Stimulated activated CD4-positive, alpha-beta T cell treated with anti-CD3 and anti-CD28 coated beads, TNF-alpha, amount 100 ng/mL, for 48 hours (primary cell): ENCODE data around the gene LMBR1L.
"Not testable (repeated sequence)": the region's sequence is repeated elsewhere in the genome, so short reads cannot be mapped to it uniquely, and the experiment has no call there.

Source experiments
- DNase-seq, 3 donors: peaks; one replicate each; pipeline ENCODE4 v3.0.0-alpha.2; 2020; ENCODE audit warnings: low read depth in 3 of 3

The LMBR1L gene

GRCh38 chr12:49088150-49088931 lies 22.3 kb downstream of the LMBR1L start:
- DNase-seq: peak; percentile 45 to 75 (median 52)

DNA sequence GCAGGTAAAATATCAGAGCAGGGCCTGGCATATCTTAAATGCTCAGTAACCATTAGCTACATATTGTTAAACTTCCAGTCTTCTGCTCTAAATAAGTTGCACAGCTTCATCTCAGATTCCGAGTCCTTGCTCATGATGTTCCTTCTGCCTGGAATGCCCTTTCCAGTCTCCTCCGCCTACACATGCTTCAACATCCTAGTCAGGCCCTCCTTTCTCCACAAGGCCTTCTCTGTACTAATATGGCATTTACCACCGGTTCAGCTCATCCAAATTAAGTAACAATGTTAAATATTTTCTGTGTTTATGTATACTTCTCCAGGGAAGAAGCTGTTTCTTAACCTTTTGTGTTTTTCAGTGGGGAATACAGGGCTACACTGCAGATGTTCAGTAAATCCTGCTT lies 24.5 kb downstream of the LMBR1L start:
- DNase-seq: no peak

GRCh38 chr12:49084438-49084837 lies 26.2 kb downstream of the LMBR1L start:
- no peak for DNase-seq

DNA sequence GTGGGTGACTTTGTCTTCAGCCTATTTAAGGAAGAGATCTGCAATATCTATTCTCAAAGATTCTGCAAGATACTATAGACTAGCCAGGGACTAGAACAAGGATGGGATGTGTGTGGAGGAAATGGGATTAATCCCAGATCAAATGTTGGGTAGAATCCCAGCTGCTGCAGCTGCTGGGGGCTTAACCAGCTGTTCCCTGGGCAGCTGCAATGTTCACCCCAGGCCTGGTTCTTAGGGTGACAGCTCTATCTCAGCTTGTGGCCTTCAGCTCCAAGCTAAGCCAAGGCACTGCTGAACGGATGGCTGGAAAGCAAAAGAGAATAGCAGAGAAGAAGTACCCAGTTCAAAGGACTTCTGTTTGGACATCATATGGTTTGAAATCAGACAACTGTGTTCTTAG lies 30.9 kb downstream of the LMBR1L start:
- DNase-seq: no peak

GRCh38 chr12:49070971-49071370 lies 39.7 kb downstream of the LMBR1L start:
- no peak for DNase-seq

DNA sequence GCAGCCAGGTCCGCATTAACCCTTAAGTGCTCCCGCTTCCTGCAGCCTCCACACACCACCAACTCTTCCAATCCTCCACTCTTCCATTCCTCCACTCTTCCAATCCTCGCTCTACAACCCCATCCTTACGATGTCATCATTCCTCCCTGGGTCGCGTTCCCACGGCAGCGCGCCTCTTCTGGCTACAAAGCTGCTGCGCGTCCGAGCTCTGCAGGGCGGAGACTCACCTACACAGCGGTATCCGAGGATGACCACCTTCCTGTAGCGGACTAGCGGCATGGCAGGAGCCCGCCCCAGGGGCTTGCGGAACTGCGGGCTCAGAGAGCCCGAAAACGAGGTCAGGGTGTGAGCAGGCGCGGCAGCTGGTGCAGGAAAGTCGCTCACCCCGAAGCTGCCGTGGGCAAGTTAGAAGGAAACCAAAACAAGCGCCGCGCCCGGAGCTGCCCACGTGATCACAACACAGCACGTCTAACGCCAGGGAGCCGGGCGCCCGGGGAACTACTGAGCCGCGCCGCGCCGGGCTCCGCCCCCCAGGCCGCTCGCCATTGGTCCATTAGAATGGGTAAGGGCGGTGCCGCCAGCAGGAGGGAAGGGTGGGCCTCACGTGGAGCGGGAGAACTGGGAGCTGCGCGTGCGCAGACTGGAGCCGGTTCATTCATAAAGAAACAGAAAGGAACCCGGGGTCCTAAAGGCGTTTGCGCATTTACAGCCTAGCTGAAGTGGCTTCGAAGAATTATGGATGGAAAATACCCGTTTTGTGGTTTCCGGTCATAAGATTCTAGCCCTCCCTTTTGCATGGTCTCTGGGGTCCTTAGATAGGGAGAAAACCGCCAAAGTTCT lies 40.9 kb downstream of the LMBR1L start, which contains the start of gene RHEBL1:
TSS of gene RHEBL1 (minus strand) at position 473 of the 840 bp plus-strand sequence. CDS start at position 279, 194 bp downstream.
- peak; percentile 98 to 99 (median 99) for DNase-seq

DNA sequence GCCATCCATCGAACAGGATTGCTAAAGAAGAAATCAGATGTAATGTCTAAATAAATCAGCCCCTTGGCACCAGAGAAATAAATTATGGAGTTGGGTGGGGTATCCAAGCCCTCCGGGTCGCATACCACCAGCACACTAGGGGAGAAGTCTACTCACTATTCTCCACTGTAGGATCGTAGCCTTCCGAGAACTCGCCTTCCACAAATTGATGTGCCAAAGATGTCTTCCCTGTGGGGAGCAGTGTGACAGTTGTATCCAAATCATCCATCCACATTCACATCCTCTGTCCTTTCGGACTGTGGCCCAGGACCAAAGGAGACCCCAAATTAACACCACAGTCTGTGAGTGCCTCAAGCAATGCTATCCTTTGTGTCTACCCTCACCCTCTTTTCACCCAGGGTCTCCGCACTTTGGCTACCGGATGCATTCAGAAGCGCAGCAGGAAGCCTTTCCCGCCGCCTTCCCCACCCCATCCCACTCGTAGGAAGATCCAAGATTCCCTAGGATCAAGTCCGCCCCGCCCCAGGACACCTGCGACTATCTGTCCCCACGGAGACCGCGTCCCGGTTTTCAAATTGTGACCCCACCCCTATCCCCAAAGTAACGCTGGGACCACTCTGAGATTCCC lies 41.7 kb downstream of the LMBR1L start:
- DNase-seq: no peak

- no peak for DNase-seq
Measured at GRCh38 chr12:49066120-49066519, 44.5 kb downstream of the LMBR1L start.

GRCh38 chr12:49064767-49065152 lies 45.9 kb downstream of the LMBR1L start:
- no peak for DNase-seq

DNA sequence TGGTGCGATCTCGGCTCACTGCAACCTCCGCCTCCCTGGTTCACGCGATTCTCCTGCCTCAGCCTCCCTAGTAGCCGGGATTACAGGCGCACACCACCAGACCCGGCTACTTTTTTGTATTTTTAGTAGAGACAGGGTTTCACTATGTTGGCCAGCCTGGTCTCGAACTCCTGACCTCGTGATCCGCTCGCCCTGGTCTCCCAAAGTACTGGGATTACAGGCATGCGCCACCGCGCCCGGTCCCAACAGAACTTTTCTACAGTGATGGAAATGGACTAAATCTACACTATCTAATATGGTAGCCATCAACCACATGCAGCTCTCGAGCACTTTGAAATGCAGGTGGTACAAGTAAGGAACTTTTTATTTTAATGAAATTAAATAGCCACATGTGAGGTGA lies 48.7 kb downstream of the LMBR1L start:
- not testable (repeated sequence) for DNase-seq

- DNase-seq: no peak
Measured at GRCh38 chr12:49061157-49061650, 49.4 kb downstream of the LMBR1L start.

GRCh38 chr12:49060237-49061156 lies 50.1 kb downstream of the LMBR1L start, which contains the start of gene KMT2D:
TSS of gene KMT2D (minus strand) at chr12:49060794. CDS start at chr12:49055324, 5,470 bp downstream.
- DNase-seq: peak; percentile 81 to 85 (median 85)

DNA sequence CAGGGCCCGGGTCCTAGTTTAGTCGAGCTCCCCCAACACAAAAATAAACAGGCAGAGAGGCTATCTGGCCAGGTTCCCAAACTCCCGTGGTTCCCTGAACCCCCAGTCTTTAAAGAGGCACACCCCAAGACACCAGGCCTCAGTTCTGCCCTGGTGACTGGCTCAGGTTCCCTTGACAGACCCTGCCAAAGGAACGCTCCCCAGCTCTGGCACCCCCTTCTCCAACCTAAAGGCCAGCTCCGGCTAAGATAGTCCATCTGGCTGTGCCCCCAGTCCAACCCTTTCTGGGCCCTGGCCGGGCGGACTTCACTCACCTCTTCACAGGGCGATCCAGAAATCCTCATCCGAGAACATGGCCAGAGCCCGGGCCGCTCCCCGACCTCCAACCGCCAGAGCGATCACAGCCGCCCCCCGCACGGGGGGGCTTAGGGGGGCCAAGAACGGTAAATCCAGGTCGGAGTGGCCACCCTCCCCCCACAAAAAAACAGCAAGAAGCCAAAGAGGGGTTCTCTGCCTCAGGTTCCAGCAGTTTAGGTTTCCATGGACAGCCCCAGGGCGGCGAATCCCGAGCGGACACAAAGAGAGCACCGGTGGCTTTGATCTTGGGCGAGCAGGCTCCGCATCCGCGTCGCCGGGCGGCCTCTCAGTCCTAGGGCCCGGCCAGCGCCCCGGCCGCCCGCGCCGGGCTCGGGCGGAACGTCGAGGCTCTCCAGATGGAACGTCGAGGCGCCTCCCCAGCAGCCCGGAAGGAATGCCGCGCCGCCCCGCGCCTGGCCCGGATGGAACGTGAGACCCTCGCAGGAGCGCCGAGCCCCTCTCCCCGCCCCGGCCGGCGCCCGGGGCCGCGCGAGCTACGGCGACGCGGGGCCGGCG lies 51.1 kb downstream of the LMBR1L start:
- DNase-seq: no peak

DNA sequence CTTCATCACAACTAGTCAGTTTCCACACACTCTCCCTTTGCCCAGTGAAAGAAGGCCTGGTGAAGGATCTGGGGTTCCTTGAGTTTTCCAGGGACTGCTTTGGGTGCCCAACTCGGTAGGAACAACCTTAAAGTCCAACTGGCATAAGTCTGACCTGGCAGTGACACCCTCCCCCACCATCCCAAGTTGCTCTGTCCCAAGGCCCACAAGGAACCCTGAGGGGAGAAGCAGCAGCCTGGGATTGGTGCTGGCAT lies 51.7 kb downstream of the LMBR1L start:
- DNase-seq: no peak

DNA sequence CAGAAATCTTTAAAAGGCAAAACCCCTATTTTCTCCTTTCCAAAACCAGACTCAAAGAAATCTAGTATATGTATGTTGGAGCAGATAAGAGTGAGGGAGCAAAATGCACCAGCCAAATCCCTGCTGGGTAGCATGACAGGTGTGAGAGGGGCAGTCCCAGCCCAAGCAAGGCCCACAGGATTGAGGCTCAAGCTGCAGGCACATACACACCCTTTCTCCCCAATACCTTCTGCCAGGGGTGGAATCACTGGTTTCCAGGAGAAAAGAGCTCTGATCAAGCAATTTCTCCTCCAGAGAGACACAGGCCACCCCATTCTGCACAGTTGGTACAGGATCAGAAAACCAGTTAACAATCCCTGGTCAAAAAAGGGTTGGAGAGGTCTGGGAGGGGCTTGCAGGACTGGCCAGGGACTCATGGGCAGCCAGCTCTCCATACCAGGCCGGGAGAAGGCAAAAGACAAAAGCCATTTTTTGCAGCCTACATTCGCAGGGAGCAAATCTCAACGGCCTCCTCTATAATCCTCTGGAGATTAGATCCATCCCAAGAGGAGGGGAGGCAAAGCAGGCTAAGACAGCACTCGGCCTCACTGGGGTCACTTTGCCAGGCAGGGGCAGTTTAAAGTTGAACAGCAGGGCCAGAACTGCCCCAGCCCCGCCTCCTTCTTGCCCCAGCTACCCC lies 52.1 kb downstream of the LMBR1L start:
- no peak for DNase-seq

DNA sequence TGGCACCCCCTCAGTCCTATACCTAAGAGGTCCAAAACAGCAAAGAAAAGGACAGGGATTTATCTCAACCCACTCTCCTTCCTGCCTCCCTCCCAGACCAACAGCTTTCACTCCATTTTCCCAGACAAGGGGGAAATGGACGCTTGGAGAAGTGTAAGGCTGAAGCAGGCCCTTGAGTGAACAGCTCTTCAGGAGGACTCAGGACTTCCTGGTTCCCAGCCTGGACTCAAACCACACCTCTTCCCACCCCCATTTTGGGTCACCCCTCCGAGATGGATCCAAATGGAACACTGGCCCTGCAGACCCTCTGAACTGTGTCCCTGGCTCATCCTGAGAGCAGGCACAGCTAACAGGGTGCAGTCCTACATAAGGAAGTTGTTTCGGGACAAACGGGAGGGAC lies 52.8 kb downstream of the LMBR1L start:
- DNase-seq: no peak

DNA sequence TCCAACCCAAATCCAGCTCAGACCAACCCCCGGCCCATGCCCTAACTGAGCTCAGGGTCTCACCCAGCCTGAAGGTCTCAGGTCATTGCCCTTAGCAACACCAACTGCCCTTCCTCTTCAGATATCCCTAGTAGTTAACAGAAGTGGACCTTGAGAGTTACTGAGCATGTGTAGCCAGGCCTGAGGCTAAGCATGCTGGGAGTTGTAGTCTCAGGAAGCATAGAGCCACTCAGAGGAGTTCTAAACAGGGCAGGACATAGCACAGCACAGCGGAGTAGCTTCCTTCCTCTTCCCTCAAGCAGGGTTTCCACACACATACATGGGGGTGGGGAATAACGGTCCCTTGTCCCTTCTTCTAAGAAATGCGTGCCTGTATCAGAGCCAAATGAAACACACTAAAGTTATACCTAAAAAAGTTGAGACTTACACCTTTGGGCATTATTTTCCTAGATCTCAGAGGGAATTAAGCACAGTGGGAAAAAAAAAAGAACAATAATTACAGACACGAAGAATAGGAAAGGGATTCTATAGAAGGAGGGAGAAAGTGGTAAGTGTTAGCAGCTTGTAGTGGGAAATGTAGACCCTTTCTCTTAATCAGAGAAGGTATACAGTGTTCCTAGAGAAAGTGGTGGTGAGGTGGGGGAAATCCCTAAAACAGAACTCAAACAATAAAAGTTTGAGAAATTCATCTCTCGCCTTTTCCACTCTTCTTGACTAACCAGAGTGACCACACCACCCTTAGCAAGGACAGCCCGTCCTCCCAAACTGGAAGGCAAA lies 54.5 kb downstream of the LMBR1L start:
- peak in 2 of 3 donors; percentile 20 to 29 for DNase-seq

GRCh38 chr12:49055092-49055491 lies 55.6 kb downstream of the LMBR1L start:
- no peak for DNase-seq

DNA sequence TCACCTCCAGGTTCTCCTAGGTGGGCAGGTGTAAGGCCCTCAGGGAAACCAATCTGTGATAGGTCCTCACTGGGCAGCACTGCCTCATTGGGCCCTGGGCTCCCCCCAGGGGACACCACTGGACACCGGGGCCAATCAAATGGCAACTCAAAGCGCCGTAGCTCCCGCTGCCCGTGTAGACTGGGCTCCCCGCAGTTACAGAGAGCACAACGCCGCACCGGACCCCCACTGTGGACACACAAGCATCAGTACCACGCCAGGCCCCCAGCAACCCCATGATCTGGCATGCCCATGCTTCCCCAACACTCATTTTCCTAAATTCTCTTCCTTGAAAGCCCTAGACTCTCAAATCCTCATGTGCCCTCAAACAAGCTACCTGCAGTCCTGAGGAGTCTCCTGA lies 56.1 kb downstream of the LMBR1L start:
- no peak for DNase-seq
